Karpas-422 (cell line): Measurements from ENCODE around the gene DISC1. TPM values are rescaled to one million over a fixed set of nuclear protein-coding genes. Genes with fewer than 3 reads are reported as not detected.
"Not testable (repeated sequence)": the region's sequence is repeated elsewhere in the genome, so short reads cannot be mapped to it uniquely, and the experiment has no call there.

ENCODE experiments used
- DNase-seq: peaks from one replicate; pipeline ENCODE4 v3.0.0-alpha.2; 2015
- H2AFZ ChIP-seq: fragments of 200-600 bp; sonication (generic); 2 replicates; pipeline ENCODE4 v1.6.1; 2014; ENCODE audit warnings: antibody characterized with exemption, low read length, mixed read lengths
- H3K27ac ChIP-seq: fragments of 200-600 bp; sonication (generic); 2 replicates; pipeline ENCODE4 v1.5.1; 2014; ENCODE audit warnings: mild to moderate bottlenecking, low read length, moderate library complexity
- H3K27me3 ChIP-seq: fragments of 200-600 bp; sonication (generic); 2 replicates; pipeline ENCODE4 v1.6.1; 2014; ENCODE audit warnings: low read length, mixed read lengths
- H3K36me3 ChIP-seq: fragments of 200-600 bp; sonication (generic); 2 replicates; pipeline ENCODE4 v1.6.1; 2014; ENCODE audit warnings: low read length, mixed read lengths; ENCODE audit not compliant: insufficient read depth
- H3K4me1 ChIP-seq: fragments of 200-600 bp; sonication (generic); 2 replicates; pipeline ENCODE4 v1.6.1; 2014; ENCODE audit warnings: mild to moderate bottlenecking, low read length, mixed read lengths
- H3K4me2 ChIP-seq: fragments of 200-600 bp; sonication (generic); 2 replicates; pipeline ENCODE4 v1.6.1; 2014; ENCODE audit warnings: low read length, low read depth, mild to moderate bottlenecking; ENCODE audit not compliant: poor library complexity, severe bottlenecking
- H3K4me3 ChIP-seq: fragments of 200-600 bp; sonication (generic); 2 replicates; pipeline ENCODE4 v1.5.1; 2014; ENCODE audit warnings: mild to moderate bottlenecking, antibody characterized with exemption, low read length, mixed read lengths
- H3K79me2 ChIP-seq: fragments of 200-600 bp; sonication (generic); 2 replicates; pipeline ENCODE4 v1.6.1; 2014; ENCODE audit warnings: mild to moderate bottlenecking, low read length, mixed read lengths
- H3K9ac ChIP-seq: fragments of 200-600 bp; sonication (generic); 2 replicates; pipeline ENCODE4 v1.6.0; 2014; ENCODE audit warnings: low read length
- H3K9me2 ChIP-seq: fragments of 200-600 bp; sonication (generic), shearing (Covaris generic); replicated peaks from 2 replicates; pipeline ENCODE4 v1.6.0; 2014; ENCODE audit warnings: mild to moderate bottlenecking, low read length, moderate library complexity; ENCODE audit not compliant: insufficient read depth
- H3K9me3 ChIP-seq: fragments of 300-700, 200-600 bp; sonication (generic); 2 replicates; pipeline ENCODE4 v1.6.1; 2014; ENCODE audit warnings: low read length, mixed read lengths
- H4K20me1 ChIP-seq: fragments of 200-600 bp; sonication (generic); 2 replicates; pipeline ENCODE4 v1.6.1; 2014; ENCODE audit warnings: mild to moderate bottlenecking, antibody characterized with exemption, low read length, low read depth; ENCODE audit not compliant: insufficient read depth
- total RNA-seq: library from RNA; depleted of rRNA; stranded (reverse); fragments of >200 nt; shearing (Covaris generic); gene quantifications from 2 replicates; pipeline ENCODE4 v1.2.3, GENCODE V29; 2014; ENCODE audit warnings: low replicate concordance

The DISC1 gene
- total RNA-seq, 1 experiment from 2014 or later = 6.4 TPM

DNA sequence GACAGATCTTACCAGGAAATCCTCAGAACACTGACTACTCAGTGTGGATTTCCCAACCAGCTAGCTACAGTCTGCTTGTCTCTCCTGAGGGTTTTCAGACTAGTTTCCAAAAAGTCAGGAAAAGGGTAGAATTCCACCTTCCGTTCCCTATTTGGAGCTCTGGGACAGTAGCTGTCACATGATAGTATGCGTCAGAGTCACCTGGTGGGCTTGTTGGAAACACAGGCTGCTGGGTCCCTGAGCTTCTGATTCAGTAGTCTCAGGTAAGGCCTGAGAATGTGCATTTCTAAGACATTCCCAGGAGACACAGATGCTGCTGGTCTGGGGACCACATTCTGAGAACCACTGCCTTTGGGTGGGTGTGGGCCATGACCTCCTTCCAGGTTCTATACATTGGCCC lies 272.5 kb downstream of the DISC1 start:
- Histone ChIP-seq H3K4me2 (no peak overlapping the region), H3K4me3 (no peak overlapping the region), H3K9me3 (no peaks in the 10 kb centered on the region), H4K20me1 (no peaks in the 10 kb centered on the region), H3K79me2 (no peaks in the 10 kb centered on the region), H3K9ac (no peak overlapping the region), H3K27ac (no peak overlapping the region), H2AFZ (no peak overlapping the region), H3K4me1 (no peaks in the 10 kb centered on the region), H3K27me3 (no peaks in the 10 kb centered on the region), H3K9me2 (no peaks in the 10 kb centered on the region), H3K36me3 (no peaks in the 10 kb centered on the region)
- DNase-seq = no peak

DNA sequence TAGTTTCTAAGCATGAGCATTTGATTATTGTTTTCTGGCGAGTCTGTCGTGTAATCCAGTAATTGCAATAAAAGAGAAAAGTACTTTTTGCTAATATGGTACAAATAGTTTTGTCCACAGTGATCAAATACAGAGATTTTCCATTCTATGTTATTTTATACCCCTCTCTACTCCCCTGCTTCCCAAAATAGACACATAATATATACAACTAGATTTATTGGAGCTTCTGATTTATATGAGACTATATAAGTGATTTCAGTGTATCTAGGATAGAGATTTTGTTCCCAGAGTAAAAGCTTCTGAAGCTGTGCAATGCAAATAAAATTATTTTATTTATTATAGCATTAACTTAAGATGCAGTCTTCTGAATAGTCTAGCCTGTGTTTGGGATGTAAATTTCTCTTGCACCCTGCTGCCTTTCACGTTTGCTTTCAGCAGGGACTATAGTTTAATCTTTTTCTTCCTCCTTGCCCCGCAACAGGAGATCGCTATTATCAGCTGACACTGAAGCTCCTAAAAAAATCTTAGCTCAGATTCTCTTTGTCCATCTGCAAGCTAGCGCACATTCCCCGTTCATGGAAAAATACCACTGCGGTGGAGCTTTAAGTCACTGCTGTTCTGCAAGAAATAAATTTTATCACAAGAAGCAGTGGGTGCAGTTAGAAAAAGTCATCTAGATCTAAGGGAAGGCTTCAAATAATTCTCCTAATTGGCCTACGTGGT lies 273.3 kb downstream of the DISC1 start:
- no peaks in the 10 kb centered on the region for H3K4me1 ChIP-seq
- no peak overlapping the region for H3K27ac ChIP-seq
- DNase-seq = no peak
- no peak overlapping the region for H3K4me2 ChIP-seq
- no peaks in the 10 kb centered on the region for H3K9me2 ChIP-seq
- H3K9me3 ChIP-seq = no peaks in the 10 kb centered on the region
- no peak overlapping the region for H2AFZ ChIP-seq
- H3K9ac ChIP-seq = no peak overlapping the region
- no peaks in the 10 kb centered on the region for H3K27me3 ChIP-seq
- H3K79me2 ChIP-seq = no peaks in the 10 kb centered on the region
- H3K4me3 ChIP-seq = no peak overlapping the region
- H3K36me3 ChIP-seq = no peaks in the 10 kb centered on the region
- no peaks in the 10 kb centered on the region for H4K20me1 ChIP-seq

DNA sequence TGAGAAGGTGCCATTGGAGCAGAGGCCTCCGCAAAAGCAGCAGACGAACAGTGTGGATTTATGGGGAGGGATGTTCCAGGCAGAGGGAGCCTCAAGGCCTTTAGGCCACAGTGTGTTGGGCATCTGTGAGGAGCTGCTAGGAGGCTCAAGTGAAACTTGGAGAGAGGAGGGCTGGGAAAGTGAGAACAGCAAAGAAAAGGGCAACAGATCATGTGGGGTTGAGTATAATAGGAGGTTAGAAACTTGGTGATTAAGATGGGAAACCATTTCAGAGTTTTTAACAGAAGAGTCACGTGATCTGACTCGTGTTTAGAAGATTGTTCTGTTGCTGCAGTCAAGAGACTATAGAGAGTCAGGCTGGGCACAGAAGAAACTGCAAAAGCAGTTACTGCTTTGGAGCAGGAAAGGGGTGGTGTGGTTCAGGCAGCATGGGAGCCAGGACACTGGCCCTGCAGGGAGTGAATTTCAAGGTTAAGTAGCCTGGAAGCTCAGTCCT lies 277.0 kb downstream of the DISC1 start:
- Histone ChIP-seq H3K27me3 (no peaks in the 10 kb centered on the region), H3K36me3 (no peaks in the 10 kb centered on the region), H3K27ac (no peak overlapping the region), H3K79me2 (no peaks in the 10 kb centered on the region), H3K4me1 (no peaks in the 10 kb centered on the region), H3K4me3 (no peak overlapping the region), H3K9me2 (no peaks in the 10 kb centered on the region), H3K9ac (no peak overlapping the region), H3K9me3 (no peaks in the 10 kb centered on the region), H4K20me1 (no peaks in the 10 kb centered on the region), H2AFZ (no peak overlapping the region), H3K4me2 (no peak overlapping the region)
- DNase-seq = no peak

DNA sequence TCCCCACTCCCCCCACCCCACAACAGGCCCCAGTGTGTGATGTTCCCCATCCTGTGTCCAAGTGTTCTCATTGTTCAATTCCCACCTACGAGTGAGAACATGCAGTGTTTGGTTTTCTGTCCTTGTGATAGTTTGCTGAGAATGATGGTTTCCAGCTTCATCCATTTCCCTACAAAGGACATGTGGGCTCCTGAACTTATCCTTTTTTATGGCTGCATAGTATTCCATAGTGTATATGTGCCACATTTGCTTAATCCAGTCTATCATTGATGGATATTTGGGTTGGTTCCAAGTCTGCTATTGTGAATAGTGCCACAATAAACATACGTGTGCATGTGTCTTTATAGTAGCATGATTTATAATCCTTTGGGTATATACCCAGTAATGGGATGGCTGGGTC lies 280.7 kb downstream of the DISC1 start:
- H3K4me3 ChIP-seq, H3K9ac ChIP-seq, H3K9me3 ChIP-seq, H2AFZ ChIP-seq, H3K4me2 ChIP-seq, H4K20me1 ChIP-seq, H3K9me2 ChIP-seq, H3K4me1 ChIP-seq, H3K79me2 ChIP-seq, H3K36me3 ChIP-seq, DNase-seq, H3K27me3 ChIP-seq, H3K27ac ChIP-seq: not testable (repeated sequence)

DNA sequence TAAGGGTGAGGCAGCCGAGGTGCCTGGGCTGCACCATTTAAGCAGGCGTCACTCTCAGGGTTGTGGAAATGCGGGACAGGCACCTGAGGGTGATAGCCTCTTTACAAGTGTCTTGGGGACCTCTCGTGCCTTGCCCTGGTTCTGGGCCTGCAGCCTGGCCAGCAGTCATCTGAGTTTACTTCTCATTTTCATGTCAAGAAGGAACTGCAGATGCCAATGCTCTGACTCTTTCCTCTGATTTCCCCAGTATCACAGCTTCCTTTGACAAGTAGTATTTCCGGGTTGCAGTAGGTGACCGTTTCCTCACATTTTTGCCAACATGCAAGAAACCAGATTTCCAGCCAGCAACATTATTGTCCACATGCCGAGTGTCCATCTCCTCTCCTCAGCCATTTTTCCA lies 286.9 kb downstream of the DISC1 start:
- Histone ChIP-seq H3K27ac (no peak overlapping the region), H3K27me3 (no peaks in the 10 kb centered on the region), H3K9ac (no peak overlapping the region), H3K9me2 (no peaks in the 10 kb centered on the region), H3K4me2 (no peak overlapping the region), H4K20me1 (no peaks in the 10 kb centered on the region), H3K79me2 (no peaks in the 10 kb centered on the region), H3K4me3 (no peak overlapping the region), H3K4me1 (no peaks in the 10 kb centered on the region), H2AFZ (no peak overlapping the region), H3K9me3 (no peaks in the 10 kb centered on the region), H3K36me3 (no peaks in the 10 kb centered on the region)
- no peak for DNase-seq

DNA sequence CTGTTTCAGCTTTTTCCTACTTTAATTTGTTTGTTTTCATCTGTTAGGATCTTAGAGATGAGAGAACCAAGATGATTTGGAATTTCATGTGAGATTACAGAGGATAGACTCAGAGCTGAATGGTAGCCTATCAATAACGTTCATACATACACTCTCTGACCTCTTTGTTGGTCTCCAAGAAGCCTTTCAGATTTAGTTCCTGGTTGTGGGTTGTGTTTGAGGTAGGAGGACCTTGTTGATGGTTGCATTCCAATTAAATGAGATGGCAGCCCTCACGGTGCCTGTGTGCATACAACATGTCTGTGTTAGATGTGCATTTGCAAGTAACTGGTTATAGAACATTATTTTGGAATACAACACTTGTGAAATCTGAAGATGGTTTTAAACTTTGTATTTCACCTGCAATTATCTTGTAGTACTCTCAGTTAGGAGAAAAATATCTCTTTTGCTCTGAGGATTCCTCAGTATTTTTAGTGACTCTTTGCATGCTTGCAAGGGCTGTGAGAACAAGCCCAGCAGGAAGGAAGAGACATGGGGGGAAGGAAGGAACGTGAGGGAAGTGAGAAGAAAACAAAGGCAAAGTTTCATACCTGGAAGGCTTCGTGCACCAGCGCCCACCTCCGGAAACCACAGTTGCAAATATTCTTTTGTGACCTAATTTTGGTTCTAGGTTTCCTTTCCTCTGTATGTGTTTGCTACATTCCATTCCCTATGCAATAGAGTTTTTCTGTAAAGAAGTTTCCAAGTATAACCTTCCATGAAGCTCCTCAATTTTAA lies 291.8 kb downstream of the DISC1 start:
- Histone ChIP-seq H3K9me3 (no peaks in the 10 kb centered on the region), H3K36me3 (no peaks in the 10 kb centered on the region), H3K9me2 (no peaks in the 10 kb centered on the region), H3K4me3 (no peak overlapping the region), H3K4me1 (no peaks in the 10 kb centered on the region), H4K20me1 (no peaks in the 10 kb centered on the region), H3K27me3 (no peaks in the 10 kb centered on the region), H3K9ac (no peak overlapping the region), H3K4me2 (no peak overlapping the region), H2AFZ (no peak overlapping the region), H3K79me2 (no peaks in the 10 kb centered on the region), H3K27ac (no peak overlapping the region)
- no peak for DNase-seq

DNA sequence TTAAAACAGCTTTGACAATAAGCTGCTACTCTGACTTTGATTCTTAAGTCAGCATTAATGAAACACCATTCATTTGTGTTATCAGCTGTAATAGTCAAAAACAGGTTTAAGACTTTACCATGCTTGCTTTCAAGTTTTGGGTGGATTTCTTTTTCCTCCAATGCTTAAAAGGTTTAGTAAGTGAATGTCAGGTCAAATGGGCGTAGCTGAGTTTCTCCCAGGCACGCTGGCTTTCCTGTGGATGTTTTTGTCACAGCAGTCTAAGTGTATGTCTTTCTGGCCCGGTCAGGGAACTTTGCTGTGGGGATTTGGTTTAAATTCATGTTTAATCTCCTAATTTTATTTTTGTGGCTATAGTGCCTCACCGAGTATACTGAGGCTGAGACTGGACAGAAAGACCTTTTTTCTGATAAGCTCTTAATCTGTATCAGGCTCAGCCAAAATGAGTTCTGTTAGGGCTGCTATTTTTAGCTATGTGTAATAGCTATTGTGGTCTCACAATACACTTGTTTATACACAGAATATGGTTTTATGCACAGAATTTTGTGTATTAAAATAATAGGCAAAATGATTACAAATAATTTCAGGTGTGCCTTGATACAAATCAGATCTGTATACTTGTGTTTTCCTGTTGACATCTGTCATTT lies 292.8 kb downstream of the DISC1 start:
- Histone ChIP-seq H3K9me3 (no peaks in the 10 kb centered on the region), H2AFZ (no peak overlapping the region), H3K79me2 (no peaks in the 10 kb centered on the region), H3K4me3 (no peak overlapping the region), H3K9me2 (no peaks in the 10 kb centered on the region), H3K4me2 (no peak overlapping the region), H3K9ac (no peak overlapping the region), H3K36me3 (no peaks in the 10 kb centered on the region), H3K27me3 (no peaks in the 10 kb centered on the region), H3K4me1 (no peaks in the 10 kb centered on the region), H4K20me1 (no peaks in the 10 kb centered on the region), H3K27ac (no peak overlapping the region)
- DNase-seq = no peak

DNA sequence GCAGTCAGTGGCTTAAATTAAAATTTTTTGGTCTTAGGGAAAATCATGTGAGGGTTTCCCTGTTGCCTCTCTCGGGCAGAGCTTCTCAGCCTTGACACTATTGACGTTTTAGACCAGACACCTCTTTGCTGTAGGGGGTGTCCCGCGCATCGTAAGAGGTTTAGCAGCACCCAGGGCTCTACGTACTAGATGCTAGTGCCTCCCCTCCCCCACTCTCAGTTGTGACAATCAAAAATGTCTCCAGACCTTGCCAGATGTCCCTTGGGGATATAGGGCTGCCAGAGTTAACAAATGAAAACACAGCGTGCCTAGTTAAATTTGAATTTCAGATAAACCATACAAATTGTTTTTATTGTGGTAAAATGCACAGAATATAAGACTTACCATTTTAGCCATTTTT lies 293.3 kb downstream of the DISC1 start:
- Histone ChIP-seq H3K9me2 (no peaks in the 10 kb centered on the region), H3K36me3 (no peaks in the 10 kb centered on the region), H3K4me3 (no peak overlapping the region), H3K27me3 (no peaks in the 10 kb centered on the region), H4K20me1 (no peaks in the 10 kb centered on the region), H3K27ac (no peak overlapping the region), H2AFZ (no peak overlapping the region), H3K9me3 (no peaks in the 10 kb centered on the region), H3K4me2 (no peak overlapping the region), H3K9ac (no peak overlapping the region), H3K4me1 (no peaks in the 10 kb centered on the region), H3K79me2 (no peaks in the 10 kb centered on the region)
- DNase-seq = no peak
